NCI-H510A treated with DMSO at 0.1 percent for 48 hours (cell line): Measurements from ENCODE around the gene HECTD4.
"Not testable (repeated sequence)": the region's sequence is repeated elsewhere in the genome, so short reads cannot be mapped to it uniquely, and the experiment has no call there.

Experiments used
- DNase-seq: peaks from one replicate; lab custom pipeline; 2025; lab: John Stamatoyannopoulos, UW

Gene HECTD4

GRCh38 chr12:112116232-112117060, 265.8 kb downstream of the HECTD4 start:
- DNase-seq: peak; percentile 78

- no peak for DNase-seq
Measured at GRCh38 chr12:112115259-112116045, 266.8 kb downstream of the HECTD4 start.

GRCh38 chr12:112112409-112113133, 269.7 kb downstream of the HECTD4 start:
- DNase-seq: no peak

GRCh38 chr12:112111931-112112330, 270.3 kb downstream of the HECTD4 start:
- no peak for DNase-seq

GRCh38 chr12:112110787-112111662, 271.2 kb downstream of the HECTD4 start:
- DNase-seq: not testable (repeated sequence)
